Gastroesophageal sphincter (tissue), 3 donors: ENCODE results near the gene RIPOR2.

ENCODE experiments used
- POLR2A ChIP-seq, 2 donors: fragments of 450-650 bp; IDR thresholded peaks; one replicate each; pipeline ENCODE4 v1.6.1; 2017; ENCODE audit warnings: antibody characterized with exemption in 2 of 2, mild to moderate bottlenecking in 2 of 2, moderate library complexity in 1 of 2
- POLR2AphosphoS5 ChIP-seq: sonication (generic); formaldehyde crosslinking; IDR thresholded peaks from one replicate; pipeline ENCODE4 v1.6.1; 2017; ENCODE audit warnings: antibody characterized with exemption
- TF ChIP-seq, protein P1 (sequence below), 4 experiments: fragments of 200-600 bp in 2 of 4; fragments of 450-650 bp in 2 of 4; sonication (generic) in 1 of 4; IDR thresholded peaks; one replicate each; pipeline ENCODE4 v1.5.1; 2017 to 2019; ENCODE audit warnings: antibody characterized with exemption in 4 of 4, mild to moderate bottlenecking in 2 of 4, moderate library complexity in 2 of 4

DNA sequence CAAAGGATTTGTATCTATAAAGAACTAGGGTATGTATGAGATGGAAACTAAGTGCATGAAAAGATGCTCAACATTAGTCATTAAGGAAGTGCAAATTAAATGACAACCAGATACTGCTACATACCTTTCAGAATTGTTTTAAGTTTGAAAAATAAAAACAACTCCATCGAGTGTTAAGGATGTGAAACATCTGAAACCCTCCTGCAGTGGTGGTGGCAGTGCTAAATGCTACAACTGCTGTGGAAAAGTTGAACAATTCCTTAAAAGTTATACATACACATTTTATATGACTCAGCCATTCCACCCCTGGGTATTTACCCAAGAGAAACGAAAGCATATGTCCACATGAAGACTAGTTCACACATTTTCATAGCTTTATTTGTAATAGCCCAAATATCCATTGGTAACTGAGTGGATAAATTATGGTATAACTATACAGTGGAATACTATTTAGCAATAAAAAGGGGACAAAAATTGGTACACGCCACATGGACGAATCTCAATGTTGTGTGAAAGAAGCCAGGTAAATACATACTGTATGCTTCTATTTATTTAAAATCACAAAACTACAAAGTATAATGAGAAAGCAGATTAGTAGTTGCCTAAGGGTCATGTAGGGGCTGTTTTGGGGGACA is 147.6 kb downstream of the RIPOR2 start:
- TF ChIP-seq, protein P1, sequence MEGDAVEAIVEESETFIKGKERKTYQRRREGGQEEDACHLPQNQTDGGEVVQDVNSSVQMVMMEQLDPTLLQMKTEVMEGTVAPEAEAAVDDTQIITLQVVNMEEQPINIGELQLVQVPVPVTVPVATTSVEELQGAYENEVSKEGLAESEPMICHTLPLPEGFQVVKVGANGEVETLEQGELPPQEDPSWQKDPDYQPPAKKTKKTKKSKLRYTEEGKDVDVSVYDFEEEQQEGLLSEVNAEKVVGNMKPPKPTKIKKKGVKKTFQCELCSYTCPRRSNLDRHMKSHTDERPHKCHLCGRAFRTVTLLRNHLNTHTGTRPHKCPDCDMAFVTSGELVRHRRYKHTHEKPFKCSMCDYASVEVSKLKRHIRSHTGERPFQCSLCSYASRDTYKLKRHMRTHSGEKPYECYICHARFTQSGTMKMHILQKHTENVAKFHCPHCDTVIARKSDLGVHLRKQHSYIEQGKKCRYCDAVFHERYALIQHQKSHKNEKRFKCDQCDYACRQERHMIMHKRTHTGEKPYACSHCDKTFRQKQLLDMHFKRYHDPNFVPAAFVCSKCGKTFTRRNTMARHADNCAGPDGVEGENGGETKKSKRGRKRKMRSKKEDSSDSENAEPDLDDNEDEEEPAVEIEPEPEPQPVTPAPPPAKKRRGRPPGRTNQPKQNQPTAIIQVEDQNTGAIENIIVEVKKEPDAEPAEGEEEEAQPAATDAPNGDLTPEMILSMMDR (IDR thresholded peaks at IDR 0.05) = no peak
- TF ChIP-seq POLR2A (IDR thresholded peaks at IDR 0.05) (no peak), POLR2AphosphoS5 (no peak)
